Hepatocyte (in vitro differentiated cells): ENCODE results near the gene COG4.

ENCODE experiments used
- EZH2 ChIP-seq: fragments of 200-600 bp; sonication (generic); IDR thresholded peaks from 2 replicates; pipeline ENCODE4 v1.6.1; 2016; ENCODE audit warnings: antibody characterized with exemption, mild to moderate bottlenecking, borderline replicate concordance
- TF ChIP-seq, protein P1 (sequence below): fragments of 200-600 bp; sonication (generic); IDR thresholded peaks from 2 replicates; pipeline ENCODE4 v1.5.1; 2016; ENCODE audit warnings: antibody characterized with exemption, mild to moderate bottlenecking; ENCODE audit not compliant: poor library complexity

DNA sequence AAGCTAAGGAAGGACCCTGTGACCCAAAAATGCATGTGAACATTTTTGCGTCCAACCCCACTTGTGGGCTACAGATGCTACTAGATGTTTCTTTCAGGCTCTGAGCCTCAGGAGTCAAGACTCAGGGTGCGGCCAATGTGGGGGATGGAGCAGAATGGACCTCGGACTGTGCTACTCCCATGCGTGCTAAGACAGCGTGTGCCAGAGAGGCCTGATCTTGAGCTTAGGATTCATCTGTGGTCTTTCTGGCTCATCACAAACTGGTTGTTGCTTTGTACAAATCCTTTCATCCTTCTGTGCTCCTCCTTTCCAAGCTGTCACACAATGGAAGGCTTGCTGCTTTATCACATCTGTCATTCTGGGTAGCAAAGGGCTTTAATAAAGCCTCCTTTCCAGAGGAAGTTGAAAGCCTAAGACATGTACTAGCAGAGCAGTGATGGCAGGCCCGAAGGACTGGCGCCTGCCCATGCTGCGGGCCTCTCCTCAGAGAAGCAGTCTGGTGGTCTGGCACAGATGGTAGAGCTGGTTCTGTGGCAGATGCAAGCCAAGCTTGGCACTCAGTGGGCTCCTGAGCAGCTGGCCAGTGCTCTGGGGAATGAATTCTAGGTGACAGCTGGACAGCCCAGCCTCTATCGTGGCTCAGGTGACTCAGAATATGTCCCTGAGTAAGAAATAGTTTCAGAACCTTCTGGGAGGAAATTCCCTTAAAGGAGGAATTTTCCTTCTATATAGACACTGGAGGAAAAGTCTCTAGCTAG lies 27.8 kb downstream of the COG4 start:
- TF ChIP-seq, protein P1, sequence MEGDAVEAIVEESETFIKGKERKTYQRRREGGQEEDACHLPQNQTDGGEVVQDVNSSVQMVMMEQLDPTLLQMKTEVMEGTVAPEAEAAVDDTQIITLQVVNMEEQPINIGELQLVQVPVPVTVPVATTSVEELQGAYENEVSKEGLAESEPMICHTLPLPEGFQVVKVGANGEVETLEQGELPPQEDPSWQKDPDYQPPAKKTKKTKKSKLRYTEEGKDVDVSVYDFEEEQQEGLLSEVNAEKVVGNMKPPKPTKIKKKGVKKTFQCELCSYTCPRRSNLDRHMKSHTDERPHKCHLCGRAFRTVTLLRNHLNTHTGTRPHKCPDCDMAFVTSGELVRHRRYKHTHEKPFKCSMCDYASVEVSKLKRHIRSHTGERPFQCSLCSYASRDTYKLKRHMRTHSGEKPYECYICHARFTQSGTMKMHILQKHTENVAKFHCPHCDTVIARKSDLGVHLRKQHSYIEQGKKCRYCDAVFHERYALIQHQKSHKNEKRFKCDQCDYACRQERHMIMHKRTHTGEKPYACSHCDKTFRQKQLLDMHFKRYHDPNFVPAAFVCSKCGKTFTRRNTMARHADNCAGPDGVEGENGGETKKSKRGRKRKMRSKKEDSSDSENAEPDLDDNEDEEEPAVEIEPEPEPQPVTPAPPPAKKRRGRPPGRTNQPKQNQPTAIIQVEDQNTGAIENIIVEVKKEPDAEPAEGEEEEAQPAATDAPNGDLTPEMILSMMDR, result no peak
- TF ChIP-seq EZH2, result no peak
